Adrenal gland (tissue), 5 donors: Measurements from ENCODE around the gene VPS11.

Experiments
- CTCF ChIP-seq, 6 experiments: fragments of 450-650 bp in 4 of 6; fragments of 200-600 bp in 2 of 6; sonication (generic) in 1 of 6; IDR thresholded peaks; 1 replicate in 5 of 6; 2 replicates in 1 of 6; pipeline versions ENCODE4 v1.5.1 to v1.8.0; 2016 to 2021; ENCODE audit warnings: antibody characterized with exemption in 6 of 6, mild to moderate bottlenecking in 2 of 6, moderate library complexity in 1 of 6
- POLR2A ChIP-seq, 2 donors: fragments of 450-650 bp; IDR thresholded peaks; one replicate each; pipeline ENCODE4 v1.6.1; 2017; ENCODE audit warnings: antibody characterized with exemption in 2 of 2, mild to moderate bottlenecking in 2 of 2, moderate library complexity in 1 of 2
- donor health status: DM: no; HTN: no; CAD: no.

GRCh38 chr11:119018074-119018938 is 49.3 kb upstream of the VPS11 start, which contains the start of the genes RPS25 and TRAPPC4:
- TF ChIP-seq CTCF (IDR thresholded peaks at IDR 0.05) (no peak), POLR2A (IDR thresholded peaks at IDR 0.05) (peak; percentile 51 to 69)
